K562 (cell line): ENCODE data around the gene ATXN1. TPM values are rescaled to one million over a fixed set of nuclear protein-coding genes. Genes with fewer than 3 reads are reported as not detected.

Experiments used
- ATAC-seq: fragments of 200-7000 bp; cut with Tn5 transposase; 3 replicates; pipeline ENCODE4 v1.9.1; 2020; ENCODE audit warnings: moderate library complexity
- BruUV-seq: library from RNA; stranded (reverse); fragments of 400-500 nt; replicated peaks from 2 replicates; lab custom pipeline; 2021; lab: Mats Ljungman, UMichigan
- CTCF ChIA-PET: fragments of 300-600 bp; formaldehyde crosslinking; extraction: SDS; loops from one replicate; lab custom pipeline; 2021; ENCODE audit warnings: low intra/inter-chr PET ratio; lab: Yijun Ruan, JAX
- POLR2A ChIA-PET: fragments of 300-600, 350-650 bp; sonication (Branson Sonifier 250); formaldehyde crosslinking; extraction: SDS; loops from one replicate; lab custom pipeline; 2021; ENCODE audit warnings: antibody characterized with exemption, inconsistent platforms; lab: Yijun Ruan, JAX
- DNase-seq, 4 experiments: peaks; one replicate each; pipeline versions ENCODE4 v3.0.0 to v3.0.0-alpha.2; 2011 to 2018; ENCODE audit warnings: low spot score in 3 of 4, mixed read lengths in 3 of 4; ENCODE audit errors: extremely low read depth in 1 of 4
- FAIRE-seq: peaks from 2 replicates; lab custom pipeline; 2011; peaks lifted over from hg19 to GRCh38; lab: Jason Lieb, UNC
- H2AFZ ChIP-seq: 2 replicates; pipeline ENCODE4 v1.6.0; 2011; ENCODE audit warnings: low read depth, low read length, control low read depth, inconsistent platforms
- H3K27ac ChIP-seq: fragments of 200-600 bp; 3 replicates; pipeline ENCODE4 v1.8.0; 2011; ENCODE audit warnings: low read depth, mild to moderate bottlenecking, control low read depth, inconsistent platforms, low read length, moderate library complexity, mixed read lengths; ENCODE audit errors: extremely low read depth
- H3K27me3 ChIP-seq, 2 experiments: fragments of 300-600 bp in 1 of 2; 2 replicates in 1 of 2; 3 replicates in 1 of 2; pipeline versions ENCODE4 v1.6.0 to v1.8.0; 2011; ENCODE audit warnings: inconsistent platforms in 2 of 2, low read length in 2 of 2, mild to moderate bottlenecking in 1 of 2, mixed read lengths in 1 of 2, moderate library complexity in 1 of 2; ENCODE audit not compliant: control insufficient read depth in 2 of 2, insufficient read depth in 2 of 2
- H3K36me3 ChIP-seq: fragments of 300-600 bp; 3 replicates; pipeline ENCODE4 v1.8.0; 2011; ENCODE audit warnings: mild to moderate bottlenecking, low read length, inconsistent platforms; ENCODE audit not compliant: control insufficient read depth, insufficient read depth
- H3K4me1 ChIP-seq, 2 experiments: fragments of 200-600 bp in 1 of 2; replicated peaks in 1 of 2; 2 replicates in 1 of 2; 3 replicates in 1 of 2; pipeline versions ENCODE4 v1.5.1 to v1.8.0; 2011; ENCODE audit warnings: inconsistent platforms in 2 of 2, low read length in 2 of 2, mild to moderate bottlenecking in 1 of 2, mixed read lengths in 1 of 2, moderate library complexity in 1 of 2; ENCODE audit not compliant: control insufficient read depth in 2 of 2, insufficient read depth in 2 of 2
- H3K4me2 ChIP-seq: 2 replicates; pipeline ENCODE4 v1.6.1; 2011; ENCODE audit warnings: low read length, control low read depth, inconsistent platforms, mixed read lengths; ENCODE audit not compliant: insufficient read depth
- H3K4me3 ChIP-seq: fragments of 200-600 bp; sonication (generic), shearing (Covaris generic); 2 replicates; pipeline ENCODE4 v1.5.1; 2016; ENCODE audit warnings: control low read depth, inconsistent platforms
- H3K79me2 ChIP-seq: fragments of 200-600 bp; 3 replicates; pipeline ENCODE4 v1.8.0; 2011; ENCODE audit warnings: low read length, inconsistent platforms; ENCODE audit not compliant: control insufficient read depth, insufficient read depth
- H3K9ac ChIP-seq, 2 experiments: 2 replicates each; pipeline versions ENCODE4 v1.6.0 to v1.6.1; 2011; ENCODE audit warnings: low read depth in 2 of 2, low read length in 2 of 2, control low read depth in 1 of 2, inconsistent platforms in 1 of 2, mild to moderate bottlenecking in 1 of 2, mixed read lengths in 1 of 2; ENCODE audit not compliant: insufficient read depth in 1 of 2
- H3K9me1 ChIP-seq: one replicate; pipeline ENCODE4 v1.6.0; 2011; ENCODE audit warnings: inconsistent platforms, mild to moderate bottlenecking, low read length, moderate library complexity; ENCODE audit not compliant: control insufficient read depth, insufficient read depth
- H3K9me3 ChIP-seq: replicated peaks from 2 replicates; pipeline ENCODE4 v1.5.1; 2011; ENCODE audit warnings: low read depth, low read length, inconsistent platforms; ENCODE audit not compliant: control insufficient read depth, insufficient read depth
- H4K20me1 ChIP-seq: replicated peaks from 2 replicates; pipeline ENCODE4 v1.6.1; 2011; ENCODE audit warnings: low read length, inconsistent platforms, mixed read lengths; ENCODE audit not compliant: control insufficient read depth, insufficient read depth
- CBX3 ChIP-seq, 2 experiments: IDR thresholded peaks; 1 replicate in 1 of 2; 2 replicates in 1 of 2; pipeline ENCODE4 v1.6.1; 2012; ENCODE audit warnings: inconsistent platforms in 2 of 2, low read length in 2 of 2, borderline replicate concordance in 1 of 2, control low read depth in 1 of 2
- FOXK2 ChIP-seq, 2 experiments: fragments of 450-650 bp; IDR thresholded peaks in 1 of 2; conservative IDR thresholded peaks in 1 of 2; 2 replicates each; pipeline ENCODE4 v1.6.1; 2016; ENCODE audit warnings: low read depth in 2 of 2, mild to moderate bottlenecking in 1 of 2
- HES1 ChIP-seq: fragments of 450-650 bp; IDR thresholded peaks from 2 replicates; pipeline ENCODE4 v1.6.1; 2016; ENCODE audit warnings: low read depth, mild to moderate bottlenecking, moderate library complexity
- JUN ChIP-seq, 2 experiments: sonication (generic) in 1 of 2; formaldehyde crosslinking in 1 of 2; IDR thresholded peaks; 2 replicates each; pipeline versions ENCODE4 v1.6.1 to v1.8.0; 2012 to 2022; ENCODE audit warnings: borderline replicate concordance in 2 of 2, mild to moderate bottlenecking in 2 of 2, improper control_type of control experiment in 1 of 2, low read depth in 1 of 2, low read length in 1 of 2, missing genetic modification reagents in 1 of 2
- MAFF ChIP-seq: IDR thresholded peaks from 2 replicates; pipeline ENCODE4 v1.6.1; 2012; ENCODE audit warnings: low read length, improper control_type of control experiment
- NELFE ChIP-seq: IDR thresholded peaks from 2 replicates; pipeline ENCODE4 v1.6.1; 2011; ENCODE audit warnings: mild to moderate bottlenecking; ENCODE audit not compliant: insufficient read depth, insufficient read length
- RNF219 ChIP-seq: fragments of 250-450 bp; sonication (Bioruptor Pico); IDR thresholded peaks from 2 replicates; pipeline ENCODE4 v1.5.0; 2022; ENCODE audit warnings: mild to moderate bottlenecking
- TAL1 ChIP-seq: fragments of 450-650 bp; IDR thresholded peaks from 2 replicates; pipeline ENCODE4 v1.6.1; 2016; ENCODE audit warnings: mild to moderate bottlenecking
- TCF7L2 ChIP-seq: fragments of 150-350 bp; IDR thresholded peaks from 2 replicates; pipeline ENCODE4 v1.6.1; 2016; ENCODE audit warnings: low read depth, mild to moderate bottlenecking, low read length, moderate library complexity
- USF2 ChIP-seq: sonication (generic); formaldehyde crosslinking; IDR thresholded peaks from 2 replicates; pipeline ENCODE4 v1.5.0; 2020; ENCODE audit warnings: missing genetic modification reagents
- YBX1 ChIP-seq: fragments of 450-650 bp; IDR thresholded peaks from 2 replicates; pipeline ENCODE4 v1.7.1; 2016; ENCODE audit warnings: mild to moderate bottlenecking
- YY1 ChIP-seq, 3 experiments: IDR thresholded peaks; 2 replicates each; pipeline ENCODE4 v1.6.1; 2011; ENCODE audit warnings: low read length in 2 of 3, mild to moderate bottlenecking in 2 of 3, moderate library complexity in 2 of 3, borderline replicate concordance in 1 of 3, control low read depth in 1 of 3, low read depth in 1 of 3; ENCODE audit not compliant: insufficient read depth in 3 of 3, insufficient replicate concordance in 2 of 3, control insufficient read depth in 1 of 3, insufficient read length in 1 of 3; ENCODE audit errors: extremely low read depth in 1 of 3
- ZC3H8 ChIP-seq: fragments of 450-650 bp; IDR thresholded peaks from 2 replicates; pipeline ENCODE4 v1.6.1; 2017
- ZZZ3 ChIP-seq: fragments of 450-650 bp; IDR thresholded peaks from 2 replicates; pipeline ENCODE4 v1.6.1; 2016; ENCODE audit warnings: antibody characterized with exemption, mild to moderate bottlenecking, moderate library complexity
- WGBS: fragments of 100-300 bp; shearing (Covaris generic); methylation state at CpG from one replicate; pipeline ENCODE4 v1.1.6; 2016; ENCODE audit warnings: low coverage, mixed read lengths; ENCODE audit not compliant: insufficient coverage; ENCODE audit errors: missing lambda C conversion rate; 5-methylcytosine and 5-hydroxymethylcytosine counted together
- in situ Hi-C: fragments of 300-500 bp; cut with MboI; formaldehyde crosslinking; loops from 4 replicates; pipeline ENCODE4 v1.15.0; 2018; ENCODE audit warnings: inconsistent platforms, mixed read lengths
- intact Hi-C: fragments of 100-400 bp; cut with micrococcal nuclease; formaldehyde crosslinking; loops from 2 replicates; pipeline ENCODE4 v1.14.2; 2022
- polyA plus RNA-seq, 8 experiments: library from polyadenylated mRNA; depleted of rRNA in 4 of 8; stranded (reverse) in 5 of 8; unstranded in 3 of 8; fragments of >200 nt; fragmentation: Nextera tagmentation in 2 of 8; fragmentation: Illumina TruSeq in 1 of 8; extraction: Ambion mirVana in 2 of 8; extraction: Trizol in 1 of 8; gene quantifications; 2 replicates each; pipeline versions ENCODE4 v1.2.1 to v1.2.3, GENCODE V29; 2011 to 2014; ENCODE audit warnings: inconsistent platforms in 1 of 8, missing spikeins in 1 of 8
- total RNA-seq, 7 experiments: library from RNA; depleted of rRNA in 6 of 7; stranded (reverse); fragments of >200 nt in 6 of 7; fragmentation: Illumina TruSeq in 2 of 7; extraction: Trizol in 2 of 7; gene quantifications; 2 replicates each; pipeline versions ENCODE4 v1.2.1 to v1.2.3, GENCODE V29; 2011 to 2021; ENCODE audit warnings: low replicate concordance in 1 of 7

ATXN1 gene
- total and polyA plus RNA-seq, 9 of the 15 experiments (the other 6 are each of a cell fraction or from before 2014, with no cell fraction given) = under 0.01 to 1.2 (median 0.58) TPM

GRCh38 chr6:16733085-16733484 is 28.2 kb downstream of the ATXN1 start:
- H3K4me1 ChIP-seq = no peaks in the 10 kb centered on the region
- ChIA-PET CTCF (no interaction called here), POLR2A (no interaction called here)
- H3K79me2 ChIP-seq = no peaks in the 10 kb centered on the region
- 0% methylated on average over 6 of the region's 6 CpGs for WGBS
- H3K9me3 ChIP-seq = no peaks in the 10 kb centered on the region
- H3K4me3 ChIP-seq = no peak overlapping the region
- no peak overlapping the region for H3K4me2 ChIP-seq
- H3K36me3 ChIP-seq = no peaks in the 10 kb centered on the region
- in situ Hi-C loops (no loop called here), intact Hi-C loops (no loop called here)
- no TSS peak for BruUV-seq
- no peak overlapping the region for H2AFZ ChIP-seq
- H3K27ac ChIP-seq = no peak overlapping the region
- FAIRE-seq (no peak), DNase-seq (no peak), ATAC-seq (no peak)
- peaks cover 0 to 3% of the 10 kb centered on the region in 2 experiments; a peak in 4 of 5 replicates for H3K27me3 ChIP-seq
- H4K20me1 ChIP-seq = no peaks in the 10 kb centered on the region
- H3K9me1 ChIP-seq = no peaks in the 10 kb centered on the region
- no peak overlapping the region for H3K9ac ChIP-seq
- no peak for TF ChIP-seq MAFF
- TF ChIP-seq TAL1 = no peak
- TF ChIP-seq FOXK2 (conservative IDR thresholded peaks at IDR 0.05 in 1 of 2, IDR thresholded peaks at IDR 0.05 in 1 of 2; ENCODE audit: low read depth in 2 of 2) = no peak
- TF ChIP-seq HES1 = no peak
- TF ChIP-seq ZZZ3 = no peak
- no peak for TF ChIP-seq YBX1
- TF ChIP-seq NELFE = no peak
- no peak for TF ChIP-seq TCF7L2
- no peak for TF ChIP-seq USF2 (CRISPR knock-in tag)
- no peak for TF ChIP-seq ZC3H8
- TF ChIP-seq RNF219 = no peak
- TF ChIP-seq CBX3 (IDR thresholded peaks at IDR 0.05; ENCODE audit: borderline replicate concordance in 1 of 2, low read length in 2 of 2) = no peak
- no peak for TF ChIP-seq YY1 (IDR thresholded peaks at IDR 0.05; ENCODE audit: borderline replicate concordance in 1 of 3, control insufficient read depth in 1 of 3, extremely low read depth in 1 of 3, insufficient read depth in 3 of 3, insufficient read length in 1 of 3, insufficient replicate concordance in 2 of 3, low read depth in 1 of 3, low read length in 2 of 3)
- no peak for TF ChIP-seq JUN (IDR thresholded peaks at IDR 0.05; ENCODE audit: borderline replicate concordance, low read depth, low read length)
- no peak for TF ChIP-seq JUN (CRISPR knock-in tag; IDR thresholded peaks at IDR 0.05; ENCODE audit: borderline replicate concordance)
